Bone marrow (tissue), 2 donors: ENCODE results near the gene AP3B1.

ENCODE experiments used
- DNase-seq, 2 donors: peaks; one replicate each; lab custom pipeline; 2025; lab: John Stamatoyannopoulos, UW

AP3B1 gene, protein sequence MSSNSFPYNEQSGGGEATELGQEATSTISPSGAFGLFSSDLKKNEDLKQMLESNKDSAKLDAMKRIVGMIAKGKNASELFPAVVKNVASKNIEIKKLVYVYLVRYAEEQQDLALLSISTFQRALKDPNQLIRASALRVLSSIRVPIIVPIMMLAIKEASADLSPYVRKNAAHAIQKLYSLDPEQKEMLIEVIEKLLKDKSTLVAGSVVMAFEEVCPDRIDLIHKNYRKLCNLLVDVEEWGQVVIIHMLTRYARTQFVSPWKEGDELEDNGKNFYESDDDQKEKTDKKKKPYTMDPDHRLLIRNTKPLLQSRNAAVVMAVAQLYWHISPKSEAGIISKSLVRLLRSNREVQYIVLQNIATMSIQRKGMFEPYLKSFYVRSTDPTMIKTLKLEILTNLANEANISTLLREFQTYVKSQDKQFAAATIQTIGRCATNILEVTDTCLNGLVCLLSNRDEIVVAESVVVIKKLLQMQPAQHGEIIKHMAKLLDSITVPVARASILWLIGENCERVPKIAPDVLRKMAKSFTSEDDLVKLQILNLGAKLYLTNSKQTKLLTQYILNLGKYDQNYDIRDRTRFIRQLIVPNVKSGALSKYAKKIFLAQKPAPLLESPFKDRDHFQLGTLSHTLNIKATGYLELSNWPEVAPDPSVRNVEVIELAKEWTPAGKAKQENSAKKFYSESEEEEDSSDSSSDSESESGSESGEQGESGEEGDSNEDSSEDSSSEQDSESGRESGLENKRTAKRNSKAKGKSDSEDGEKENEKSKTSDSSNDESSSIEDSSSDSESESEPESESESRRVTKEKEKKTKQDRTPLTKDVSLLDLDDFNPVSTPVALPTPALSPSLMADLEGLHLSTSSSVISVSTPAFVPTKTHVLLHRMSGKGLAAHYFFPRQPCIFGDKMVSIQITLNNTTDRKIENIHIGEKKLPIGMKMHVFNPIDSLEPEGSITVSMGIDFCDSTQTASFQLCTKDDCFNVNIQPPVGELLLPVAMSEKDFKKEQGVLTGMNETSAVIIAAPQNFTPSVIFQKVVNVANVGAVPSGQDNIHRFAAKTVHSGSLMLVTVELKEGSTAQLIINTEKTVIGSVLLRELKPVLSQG

DNA sequence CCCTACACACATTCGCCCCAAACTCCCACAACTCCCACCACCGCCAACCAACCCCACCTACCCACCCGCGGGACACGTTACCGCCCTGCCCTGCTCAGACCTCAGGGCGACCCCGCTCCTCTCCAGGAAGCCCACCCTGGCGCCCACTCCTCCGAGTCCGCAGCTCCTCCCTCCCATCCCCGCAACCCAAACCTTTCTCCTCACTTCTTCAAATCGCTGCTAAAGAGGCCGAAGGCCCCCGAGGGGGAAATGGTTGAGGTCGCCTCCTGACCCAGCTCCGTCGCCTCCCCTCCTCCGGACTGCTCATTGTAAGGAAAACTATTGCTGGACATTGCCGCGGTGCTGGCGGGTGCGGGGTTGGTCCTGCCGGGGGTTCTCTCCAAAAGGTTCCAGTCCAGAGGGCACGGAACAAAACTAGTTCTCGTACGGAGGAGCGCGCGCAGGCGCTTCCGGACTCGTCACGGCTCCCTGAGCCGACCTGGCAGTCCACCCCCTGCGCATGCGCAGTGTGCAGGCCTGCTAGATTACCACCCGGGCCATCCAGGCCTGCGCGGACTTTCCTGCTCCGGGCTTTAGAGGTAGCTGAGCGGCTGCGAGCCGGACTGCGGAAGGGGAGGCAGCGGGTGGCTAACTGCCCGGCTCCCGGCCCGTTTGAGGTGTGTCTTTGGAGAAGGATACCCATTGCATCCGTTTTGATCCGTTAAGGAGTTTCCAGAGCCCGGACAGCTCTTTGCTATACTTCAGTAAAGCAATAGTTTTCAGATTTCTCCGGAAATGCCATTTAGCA is at the start of gene AP3B1:
Gene AP3B1, minus strand, starts transcription at position 451 of the 787 bp plus-strand sequence. Its CDS starts 119 bp downstream, at position 332.
- peak; percentile 90 to 94 for DNase-seq

DNA sequence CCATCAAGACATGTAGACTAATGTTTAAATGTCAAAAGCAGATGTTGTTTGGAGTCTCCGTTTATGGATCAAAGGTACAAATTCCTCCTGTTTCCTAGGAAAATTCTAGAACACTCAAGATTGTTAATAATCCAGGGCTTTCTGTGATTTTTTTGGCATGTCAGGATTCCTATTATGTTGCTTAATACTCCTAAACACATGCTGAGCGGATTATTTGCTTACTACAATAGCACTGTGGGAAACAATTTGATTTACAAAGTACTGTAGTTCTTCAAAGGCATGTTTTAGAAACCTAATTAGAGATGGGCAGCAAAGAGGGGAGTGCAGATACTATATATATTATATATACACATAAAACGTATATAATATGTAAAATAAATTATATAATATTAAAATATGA is 46.9 kb upstream of the AP3B1 start:
- no peak for DNase-seq

- no peak for DNase-seq
Observed at GRCh38 chr5:78339617-78340436, 45.3 kb upstream of the AP3B1 start.

- no peak for DNase-seq
Observed at GRCh38 chr5:78336698-78337097, 42.2 kb upstream of the AP3B1 start.

GRCh38 chr5:78335976-78336375 is 41.5 kb upstream of the AP3B1 start:
- no peak for DNase-seq

- no peak for DNase-seq
Observed at GRCh38 chr5:78334811-78335210, 40.3 kb upstream of the AP3B1 start.

GRCh38 chr5:78331523-78332080 is 37.1 kb upstream of the AP3B1 start:
- no peak for DNase-seq

- no peak for DNase-seq
Observed at GRCh38 chr5:78328585-78329173, 34.2 kb upstream of the AP3B1 start.

DNA sequence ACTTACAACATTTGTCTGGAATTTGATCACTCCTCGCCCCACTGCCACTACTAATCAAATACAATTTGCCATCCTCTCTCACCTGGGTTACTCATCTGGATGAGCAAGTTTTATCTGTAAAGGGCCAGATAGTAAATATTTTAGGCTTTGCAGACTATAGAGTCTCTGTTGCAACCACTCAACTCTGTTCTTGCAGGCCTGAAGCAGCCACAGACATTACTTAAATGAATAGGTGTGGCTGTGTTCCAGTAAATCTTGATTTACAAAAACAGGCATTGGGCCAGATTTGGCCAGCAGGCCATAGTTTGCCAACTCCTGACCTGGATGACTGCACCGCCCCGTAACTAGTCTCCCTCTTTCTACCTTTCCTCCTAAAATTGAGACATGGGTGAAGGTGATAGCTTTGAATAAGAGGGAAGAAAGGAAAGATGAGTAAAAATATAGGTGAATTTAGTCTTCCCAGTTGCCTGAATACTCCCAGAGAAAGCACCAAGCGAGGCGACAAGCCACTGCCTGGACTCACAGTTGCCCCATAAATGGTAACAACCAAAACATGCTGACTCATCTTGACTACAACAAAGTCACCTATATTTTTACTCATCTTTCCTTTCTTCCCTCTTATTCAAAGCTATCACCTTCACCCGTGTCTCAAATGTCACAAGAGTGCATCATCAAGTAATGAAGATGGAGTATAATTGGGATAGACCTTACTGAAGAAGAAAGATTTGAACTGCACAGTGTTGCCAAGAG is 33.4 kb upstream of the AP3B1 start:
- no peak for DNase-seq

GRCh38 chr5:78326930-78327329 is 32.4 kb upstream of the AP3B1 start:
- no peak for DNase-seq

GRCh38 chr5:78323241-78323640 is 28.7 kb upstream of the AP3B1 start:
- DNase-seq: no peak

DNA sequence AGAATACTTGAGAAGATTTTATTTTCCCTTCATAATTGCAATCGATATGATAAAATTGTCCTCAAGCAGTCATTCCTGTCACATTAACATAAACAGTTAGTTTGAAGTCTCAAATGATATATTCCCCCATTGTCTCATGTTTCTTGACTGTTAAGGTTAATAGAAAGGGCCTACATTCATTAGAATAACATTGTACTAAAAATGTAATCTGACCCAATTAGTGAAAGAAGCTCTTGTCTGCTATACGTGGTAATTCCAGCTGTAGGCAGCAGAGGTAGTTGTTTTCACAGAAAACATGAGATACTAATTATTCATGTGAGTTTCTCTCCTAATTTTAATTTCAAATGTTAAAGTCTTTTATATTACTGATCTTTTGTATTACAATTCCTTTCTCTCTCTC is 25.9 kb upstream of the AP3B1 start:
- DNase-seq: peak in 1 of 2 donors; percentile 10

- no peak for DNase-seq
Observed at GRCh38 chr5:78318337-78318736, 23.8 kb upstream of the AP3B1 start.

DNA sequence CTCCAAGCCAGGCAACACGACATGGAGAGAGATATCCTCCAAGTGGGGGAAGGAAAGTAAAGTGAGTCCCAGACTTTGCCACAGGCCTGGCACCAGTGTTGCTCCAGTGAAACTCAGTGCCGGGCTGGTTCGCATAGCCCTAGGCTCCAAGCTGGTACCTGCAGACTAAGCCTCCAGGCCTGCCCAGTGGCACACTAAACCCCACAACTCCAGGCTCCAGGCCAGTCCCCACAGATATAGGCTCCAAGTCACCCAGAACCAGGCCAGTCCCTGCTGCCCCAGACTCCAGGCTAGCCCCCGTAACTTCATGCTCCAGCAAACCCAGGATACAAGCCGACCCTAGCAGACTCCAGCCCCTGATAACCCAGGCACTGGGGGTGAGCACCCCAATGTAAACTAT is 23.0 kb upstream of the AP3B1 start:
- DNase-seq: no peak

- no peak for DNase-seq
Observed at GRCh38 chr5:78308703-78309102, 14.2 kb upstream of the AP3B1 start.

DNA sequence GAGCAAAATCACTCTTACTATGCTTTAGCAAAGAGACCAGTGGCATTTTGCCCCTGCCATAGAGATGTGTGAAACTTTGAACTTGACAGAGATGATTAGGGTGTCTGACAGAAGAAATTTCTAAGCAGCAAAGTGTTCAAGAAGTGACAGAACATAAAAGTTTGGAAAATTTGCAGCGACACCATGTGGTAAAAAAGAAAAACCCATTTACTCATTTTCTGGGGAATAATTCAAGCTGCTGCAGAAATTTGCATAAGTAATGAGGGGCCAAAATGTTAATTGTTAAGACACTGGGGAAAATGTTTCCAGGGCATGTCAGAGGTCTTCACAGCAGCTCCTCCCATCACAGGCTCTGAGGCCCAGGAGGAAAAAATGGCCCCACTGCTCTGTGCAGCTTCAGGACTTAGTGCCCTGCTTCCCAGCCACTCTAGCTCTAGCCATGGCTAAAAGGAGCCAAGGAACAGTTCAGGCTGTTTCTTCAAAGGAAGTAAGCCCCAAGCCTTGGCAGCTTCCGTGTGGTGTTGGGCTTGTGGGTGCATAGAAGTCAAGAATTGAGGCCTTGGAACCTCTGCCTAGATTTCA is 6.1 kb upstream of the AP3B1 start:
- DNase-seq: no peak

GRCh38 chr5:78295035-78295961 is 800 bp upstream of the AP3B1 start:
- peak in 1 of 2 donors; percentile 70 for DNase-seq

- DNase-seq: no peak
Observed at GRCh38 chr5:78293851-78294247, 649 bp downstream of the AP3B1 start.
